H9 (cell line): ENCODE data around the gene C1orf141. TPM values are rescaled to one million over a fixed set of nuclear protein-coding genes. Genes with fewer than 3 reads are reported as not detected.

Experiments used
- DNase-seq: peaks from one replicate; pipeline ENCODE4 v3.0.0-alpha.2; 2017
- H2AFZ ChIP-seq: one replicate; pipeline ENCODE4 v1.6.1; 2013; ENCODE audit warnings: mild to moderate bottlenecking, low read length, control low read depth, moderate library complexity
- H2AK5ac ChIP-seq: 2 replicates; pipeline ENCODE4 v1.6.1; 2013; ENCODE audit warnings: low read length, control low read depth, mixed read lengths; ENCODE audit not compliant: insufficient read length
- H2BK120ac ChIP-seq: one replicate; pipeline ENCODE4 v1.6.1; 2013; ENCODE audit warnings: low read depth, mild to moderate bottlenecking, low read length, control low read depth, inconsistent platforms; ENCODE audit not compliant: poor library complexity, severe bottlenecking
- H2BK12ac ChIP-seq: 2 replicates; pipeline ENCODE4 v1.6.1; 2013; ENCODE audit warnings: low read length, control low read depth, mixed read lengths, low read depth; ENCODE audit not compliant: insufficient read length
- H2BK15ac ChIP-seq: 2 replicates; pipeline ENCODE4 v1.6.1; 2013; ENCODE audit warnings: low read depth, low read length, control low read depth
- H2BK20ac ChIP-seq: one replicate; pipeline ENCODE4 v1.6.1; 2013; ENCODE audit warnings: low read depth, mild to moderate bottlenecking, low read length, control low read depth, inconsistent platforms; ENCODE audit not compliant: poor library complexity, severe bottlenecking
- H2BK5ac ChIP-seq: 2 replicates; pipeline ENCODE4 v1.6.1; 2013; ENCODE audit warnings: low read length, control low read depth, mixed read lengths; ENCODE audit not compliant: insufficient read length
- H3K14ac ChIP-seq: 2 replicates; pipeline ENCODE4 v1.6.1; 2013; ENCODE audit warnings: low read length, control low read depth; ENCODE audit not compliant: insufficient read depth
- H3K18ac ChIP-seq: 2 replicates; pipeline ENCODE4 v1.6.1; 2013; ENCODE audit warnings: low read depth, mild to moderate bottlenecking, mixed read lengths, low read length, control low read depth; ENCODE audit not compliant: insufficient read length
- H3K23ac ChIP-seq: 2 replicates; pipeline ENCODE4 v1.6.1; 2013; ENCODE audit warnings: low read length, control low read depth, mixed read lengths, low read depth; ENCODE audit not compliant: insufficient read length
- H3K23me2 ChIP-seq: 2 replicates; pipeline ENCODE4 v1.6.1; 2013; ENCODE audit warnings: low read depth, mild to moderate bottlenecking, mixed read lengths, low read length, control low read depth; ENCODE audit not compliant: insufficient read length, poor library complexity, severe bottlenecking
- H3K27ac ChIP-seq: 2 replicates; pipeline ENCODE4 v1.5.1; 2013; ENCODE audit warnings: low read length, control low read depth, mixed read lengths, low read depth; ENCODE audit not compliant: insufficient read length
- H3K27me3 ChIP-seq: 2 replicates; pipeline ENCODE4 v1.6.1; 2013; ENCODE audit warnings: low read length, control low read depth, inconsistent platforms; ENCODE audit not compliant: insufficient read depth
- H3K4ac ChIP-seq: 2 replicates; pipeline ENCODE4 v1.6.1; 2013; ENCODE audit warnings: low read depth, mild to moderate bottlenecking, control low read depth, inconsistent platforms, low read length, moderate library complexity
- H3K4me1 ChIP-seq: 2 replicates; pipeline ENCODE4 v1.6.1; 2013; ENCODE audit warnings: low read length, control low read depth, inconsistent platforms; ENCODE audit not compliant: insufficient read depth
- H3K4me2 ChIP-seq: 2 replicates; pipeline ENCODE4 v1.6.1; 2013; ENCODE audit warnings: low read length, control low read depth, mixed read lengths; ENCODE audit not compliant: insufficient read length, insufficient read depth
- H3K56ac ChIP-seq: 2 replicates; pipeline ENCODE4 v1.6.1; 2013; ENCODE audit warnings: low read depth, mild to moderate bottlenecking, mixed read lengths, low read length, control low read depth; ENCODE audit not compliant: insufficient read length
- H3K79me1 ChIP-seq: 2 replicates; pipeline ENCODE4 v1.6.1; 2013; ENCODE audit warnings: low read depth, mild to moderate bottlenecking, moderate library complexity, low read length, control low read depth, inconsistent platforms; ENCODE audit not compliant: insufficient read depth, poor library complexity, severe bottlenecking
- H3K79me2 ChIP-seq: 2 replicates; pipeline ENCODE4 v1.6.1; 2013; ENCODE audit warnings: low read length, control low read depth, inconsistent platforms; ENCODE audit not compliant: insufficient read depth
- H3K9ac ChIP-seq: 2 replicates; pipeline ENCODE4 v1.6.1; 2013; ENCODE audit warnings: low read length, control low read depth, mixed read lengths; ENCODE audit not compliant: insufficient read length; ENCODE audit errors: extremely low read depth
- H3K9me3 ChIP-seq: one replicate; pipeline ENCODE4 v1.6.1; 2013; ENCODE audit warnings: low read depth, low read length, inconsistent platforms; ENCODE audit not compliant: control insufficient read depth
- H3T11ph ChIP-seq: one replicate; pipeline ENCODE4 v1.6.1; 2013; ENCODE audit warnings: mild to moderate bottlenecking, low read length, control low read depth, inconsistent platforms
- H4K20me1 ChIP-seq: one replicate; pipeline ENCODE4 v1.6.1; 2013; ENCODE audit not compliant: control insufficient read depth, insufficient read length, insufficient read depth
- H4K5ac ChIP-seq: 2 replicates; pipeline ENCODE4 v1.6.1; 2013; ENCODE audit warnings: low read depth, mild to moderate bottlenecking, mixed read lengths, low read length, control low read depth; ENCODE audit not compliant: insufficient read length
- H4K8ac ChIP-seq: replicated peaks from 2 replicates; pipeline ENCODE4 v1.6.1; 2013; ENCODE audit warnings: low read length, control low read depth, mixed read lengths, low read depth; ENCODE audit not compliant: insufficient read length
- H4K91ac ChIP-seq: 2 replicates; pipeline ENCODE4 v1.6.1; 2013; ENCODE audit warnings: low read depth, mild to moderate bottlenecking, moderate library complexity, mixed read lengths, low read length, control low read depth; ENCODE audit not compliant: insufficient read length
- H3K27ac Mint-ChIP-seq, 3 experiments: 2 replicates in 2 of 3; 3 replicates in 1 of 3; pipeline ENCODE4 v1.8.0; 2020 to 2021; ENCODE audit warnings: mixed read lengths in 3 of 3, mild to moderate bottlenecking in 1 of 3, moderate library complexity in 1 of 3
- H3K27me3 Mint-ChIP-seq: 2 replicates; pipeline ENCODE4 v1.8.0; 2021; ENCODE audit warnings: low read depth, mild to moderate bottlenecking, moderate library complexity, mixed read lengths
- H3K36me3 Mint-ChIP-seq, 3 experiments: 2 replicates in 2 of 3; 3 replicates in 1 of 3; pipeline ENCODE4 v1.8.0; 2020 to 2021; ENCODE audit warnings: low read depth in 3 of 3, mixed read lengths in 3 of 3; ENCODE audit not compliant: insufficient read depth in 1 of 3
- H3K4me1 Mint-ChIP-seq, 2 experiments: 2 replicates each; pipeline ENCODE4 v1.8.0; 2020; ENCODE audit warnings: mixed read lengths in 2 of 2
- H3K4me3 Mint-ChIP-seq, 2 experiments: 2 replicates in 1 of 2; 3 replicates in 1 of 2; pipeline ENCODE4 v1.8.0; 2020 to 2021; ENCODE audit warnings: mild to moderate bottlenecking in 2 of 2, mixed read lengths in 2 of 2, moderate library complexity in 1 of 2
- H3K9me3 Mint-ChIP-seq, 2 experiments: 2 replicates in 1 of 2; 3 replicates in 1 of 2; pipeline ENCODE4 v1.8.0; 2020; ENCODE audit warnings: mild to moderate bottlenecking in 2 of 2, mixed read lengths in 2 of 2, moderate library complexity in 1 of 2
- CTCF ChIP-seq: fragments of 200-600 bp; sonication (generic); conservative IDR thresholded peaks from 3 replicates; pipeline ENCODE4 v1.8.0; 2021; ENCODE audit warnings: antibody characterized with exemption, mild to moderate bottlenecking
- WGBS: extraction: QIAGEN DNeasy Blood & Tissue Kit; methylation state at CpG from one replicate; pipeline ENCODE4 v1.1.7; 2013; ENCODE audit warnings: missing lambda C conversion rate, low lambda C conversion rate, mixed read lengths; ENCODE audit not compliant: insufficient read length; ENCODE audit errors: extremely low coverage; 5-methylcytosine and 5-hydroxymethylcytosine counted together
- total RNA-seq: library from RNA; stranded (reverse); gene quantifications from 2 replicates; pipeline ENCODE4 v1.2.1, GENCODE V29; 2021

The C1orf141 gene
- total RNA-seq, 1 experiment from 2014 or later, result not detected

- H3K9ac ChIP-seq, result no peak overlapping the region
- H3K4me2 ChIP-seq, result no peak overlapping the region
- Mint-ChIP-seq H3K27ac (no peak overlapping the region; a peak in 1 of 7 replicates), H3K4me1 (peaks cover 15 to 24% of the 10 kb centered on the region in 2 experiments), H3K9me3 (no peaks in the 10 kb centered on the region), H3K36me3 (no peaks in the 10 kb centered on the region), H3K27me3 (peaks cover 2% of the 10 kb centered on the region; the same call in 1 of the 2 replicates), H3K4me3 (no peak overlapping the region)
- H4K8ac ChIP-seq, result no peak overlapping the region
- DNase-seq, result no peak
- H4K91ac ChIP-seq, result no peak overlapping the region
- H3K23me2 ChIP-seq, result no peaks in the 10 kb centered on the region
- no peak overlapping the region for H3T11ph ChIP-seq
- H4K20me1 ChIP-seq, result no peaks in the 10 kb centered on the region
- no peak overlapping the region for H2AFZ ChIP-seq
- no peak overlapping the region for H3K18ac ChIP-seq
- no peak for TF ChIP-seq CTCF
- H2BK5ac ChIP-seq, result no peak overlapping the region
- no peak overlapping the region for H2BK15ac ChIP-seq
- no peak overlapping the region for H3K14ac ChIP-seq
- no peaks in the 10 kb centered on the region for H3K27me3 ChIP-seq
- H3K56ac ChIP-seq, result no peak overlapping the region
- no peak overlapping the region for H2BK120ac ChIP-seq
- H3K4me1 ChIP-seq, result no peaks in the 10 kb centered on the region
- no peak overlapping the region for H3K4ac ChIP-seq
- no peak overlapping the region for H3K27ac ChIP-seq
- no peaks in the 10 kb centered on the region for H3K79me1 ChIP-seq
- no CpG with 5 or more reads among the region's 2 CpGs for WGBS
- no peak overlapping the region for H2AK5ac ChIP-seq
- H2BK12ac ChIP-seq, result no peak overlapping the region
- no peak overlapping the region for H3K23ac ChIP-seq
- H3K9me3 ChIP-seq, result no peaks in the 10 kb centered on the region
- H3K79me2 ChIP-seq, result no peaks in the 10 kb centered on the region
- H4K5ac ChIP-seq, result no peak overlapping the region
- no peak overlapping the region for H2BK20ac ChIP-seq
Measured at GRCh38 chr1:67133177-67133576, 1.6 kb downstream of the C1orf141 start.
